Upper lobe of left lung (tissue), 6 donors: ENCODE data around the gene ZNF574. TPM values are rescaled to one million over a fixed set of nuclear protein-coding genes. Genes with fewer than 3 reads are reported as not detected.
A peak's percentile ranks its signal among the peaks of the same experiment; 100 is the strongest.

ENCODE experiments used
- ATAC-seq, 2 donors: fragments of 200-7000 bp; cut with Tn5 transposase; one replicate each; pipeline ENCODE4 v1.9.1; 2022; ENCODE audit warnings: mild to moderate bottlenecking in 2 of 2, moderate library complexity in 2 of 2; ENCODE audit not compliant: low FRiP score in 2 of 2
- DNase-seq, 2 donors: peaks; one replicate each; pipeline ENCODE4 v3.0.0-alpha.2; 2019 to 2020
- H3K27ac ChIP-seq, 4 donors: fragments of 200-600 bp; sonication (generic); one replicate each; pipeline ENCODE4 v1.5.1; 2016 to 2019
- H3K27me3 ChIP-seq, 4 donors: fragments of 200-600 bp; sonication (generic); one replicate each; pipeline ENCODE4 v1.5.1; 2017 to 2019
- H3K36me3 ChIP-seq, 4 donors: fragments of 200-600 bp; sonication (generic); one replicate each; pipeline ENCODE4 v1.5.1; 2016 to 2019
- H3K4me1 ChIP-seq, 4 donors: fragments of 200-600 bp; sonication (generic); one replicate each; pipeline ENCODE4 v1.5.1; 2018 to 2019
- H3K4me3 ChIP-seq, 4 donors: fragments of 200-600 bp; sonication (generic); one replicate each; pipeline ENCODE4 v1.5.1; 2017 to 2019; ENCODE audit warnings: mild to moderate bottlenecking in 2 of 4, moderate library complexity in 1 of 4
- H3K9me3 ChIP-seq, 4 donors: fragments of 200-600 bp; sonication (generic); one replicate each; pipeline ENCODE4 v1.5.1; 2018 to 2019
- EP300 ChIP-seq, 4 donors: sonication (generic); formaldehyde crosslinking; IDR thresholded peaks; one replicate each; pipeline ENCODE4 v1.5.1; 2017; ENCODE audit warnings: antibody characterized with exemption in 4 of 4, control low read depth in 2 of 4
- POLR2A ChIP-seq, 4 donors: fragments of 450-650 bp; IDR thresholded peaks; one replicate each; pipeline ENCODE4 v1.5.1; 2016 to 2017; ENCODE audit warnings: antibody characterized with exemption in 4 of 4, mild to moderate bottlenecking in 2 of 4
- POLR2AphosphoS5 ChIP-seq, 2 donors: sonication (generic); formaldehyde crosslinking; IDR thresholded peaks; one replicate each; pipeline ENCODE4 v1.5.1; 2017; ENCODE audit warnings: antibody characterized with exemption in 2 of 2
- WGBS, 2 donors: methylation state at CpG; one replicate each; pipeline ENCODE4 v1.1.5; 2017 to 2018; 5-methylcytosine and 5-hydroxymethylcytosine counted together
- total RNA-seq, 6 donors: library from RNA; depleted of rRNA in 4 of 6; stranded (reverse); fragments of >200 nt in 4 of 6; gene quantifications; one replicate each; pipeline versions ENCODE4 v1.1.0 to v1.2.1, GENCODE V29; 2016 to 2021
- TF ChIP-seq, protein P1 (sequence below), 6 experiments: fragments of 450-650 bp in 4 of 6; fragments of 200-600 bp in 2 of 6; sonication (generic) in 2 of 6; IDR thresholded peaks; one replicate each; pipeline ENCODE4 v1.5.1; 2016 to 2019; ENCODE audit warnings: antibody characterized with exemption in 6 of 6
- donor health status: DM: no; HTN: no; CAD: no; lungs with moderate emphysema.
- donor health status: DM: no; HTN: yes; CAD: no; lungs with severe emphysema.

Gene ZNF574
- total RNA-seq, 6 donors from 2014 or later: 9.2 to 26.4 (median 13.3) TPM

DNA sequence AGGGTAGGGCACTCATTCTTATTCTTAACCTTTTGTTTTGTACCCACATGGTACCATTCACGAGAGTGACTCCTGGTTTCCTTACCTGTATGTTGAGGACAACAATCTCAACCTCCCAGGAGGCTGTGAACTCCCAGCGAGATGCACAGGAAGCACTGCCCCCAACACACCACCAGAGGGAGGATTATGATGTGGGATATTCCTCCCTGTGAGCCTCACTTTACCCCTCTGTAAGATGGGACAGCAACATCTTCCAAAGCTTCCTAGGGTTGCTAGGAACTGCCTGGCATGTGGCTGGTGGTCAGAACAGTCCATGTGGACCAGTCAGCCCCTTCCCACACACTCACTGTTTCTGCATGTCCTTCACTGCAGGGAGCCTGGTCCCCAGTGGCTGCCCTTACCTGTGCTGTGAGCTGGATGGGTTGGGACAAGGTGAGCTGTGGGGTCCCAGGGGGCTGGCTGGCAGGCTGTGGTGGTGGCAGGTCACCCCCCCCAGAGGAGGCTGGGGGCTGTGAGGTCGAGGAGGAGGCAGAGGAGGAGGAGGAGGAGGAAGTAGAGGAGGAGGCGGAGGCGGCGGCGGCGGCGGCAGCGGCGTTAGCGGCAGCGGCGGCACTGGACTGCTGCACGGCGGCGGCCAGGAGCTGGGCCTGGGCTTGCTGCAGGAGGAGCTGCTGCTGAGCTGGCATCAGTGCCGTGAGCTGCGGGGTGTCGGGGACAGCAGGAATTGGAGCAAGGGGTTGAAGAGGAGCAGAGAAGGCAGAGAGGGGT is 40.5 kb downstream of the ZNF574 start:
- ATAC-seq (no peak), DNase-seq (peak in 1 of 2 donors; percentile 81)
- TF ChIP-seq, protein P1, sequence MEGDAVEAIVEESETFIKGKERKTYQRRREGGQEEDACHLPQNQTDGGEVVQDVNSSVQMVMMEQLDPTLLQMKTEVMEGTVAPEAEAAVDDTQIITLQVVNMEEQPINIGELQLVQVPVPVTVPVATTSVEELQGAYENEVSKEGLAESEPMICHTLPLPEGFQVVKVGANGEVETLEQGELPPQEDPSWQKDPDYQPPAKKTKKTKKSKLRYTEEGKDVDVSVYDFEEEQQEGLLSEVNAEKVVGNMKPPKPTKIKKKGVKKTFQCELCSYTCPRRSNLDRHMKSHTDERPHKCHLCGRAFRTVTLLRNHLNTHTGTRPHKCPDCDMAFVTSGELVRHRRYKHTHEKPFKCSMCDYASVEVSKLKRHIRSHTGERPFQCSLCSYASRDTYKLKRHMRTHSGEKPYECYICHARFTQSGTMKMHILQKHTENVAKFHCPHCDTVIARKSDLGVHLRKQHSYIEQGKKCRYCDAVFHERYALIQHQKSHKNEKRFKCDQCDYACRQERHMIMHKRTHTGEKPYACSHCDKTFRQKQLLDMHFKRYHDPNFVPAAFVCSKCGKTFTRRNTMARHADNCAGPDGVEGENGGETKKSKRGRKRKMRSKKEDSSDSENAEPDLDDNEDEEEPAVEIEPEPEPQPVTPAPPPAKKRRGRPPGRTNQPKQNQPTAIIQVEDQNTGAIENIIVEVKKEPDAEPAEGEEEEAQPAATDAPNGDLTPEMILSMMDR (IDR thresholded peaks at IDR 0.05): no peak
- TF ChIP-seq EP300 (IDR thresholded peaks at IDR 0.05) (no peak), POLR2A (IDR thresholded peaks at IDR 0.05) (no peak), POLR2AphosphoS5 (IDR thresholded peaks at IDR 0.05) (no peak)
- no peaks in the 10 kb centered on the region for H3K9me3 ChIP-seq
- H3K36me3 ChIP-seq: no peaks in the 10 kb centered on the region
- H3K27ac ChIP-seq: no peak overlapping the region
- H3K4me3 ChIP-seq: no peak overlapping the region
- no peaks in the 10 kb centered on the region for H3K27me3 ChIP-seq
- WGBS, 2 donors: 90 to 91% methylated on average over 17 to 20 of the region's 20 CpGs
- peaks cover 0 to 3% (median 3%) of the 10 kb centered on the region in 4 donors for H3K4me1 ChIP-seq

- H3K4me3 ChIP-seq: no peak overlapping the region
- DNase-seq (no peak), ATAC-seq (no peak)
- no peaks in the 10 kb centered on the region for H3K36me3 ChIP-seq
- H3K27me3 ChIP-seq: no peaks in the 10 kb centered on the region
- TF ChIP-seq, protein P1 (IDR thresholded peaks at IDR 0.05): no peak
- TF ChIP-seq EP300 (IDR thresholded peaks at IDR 0.05) (no peak), POLR2A (IDR thresholded peaks at IDR 0.05) (no peak), POLR2AphosphoS5 (IDR thresholded peaks at IDR 0.05) (no peak)
- H3K9me3 ChIP-seq: no peaks in the 10 kb centered on the region
- H3K4me1 ChIP-seq: peaks cover 0 to 9% (median 8%) of the 10 kb centered on the region in 4 donors
- no peak overlapping the region for H3K27ac ChIP-seq
- 83 to 88% methylated on average over 6 of the region's 6 CpGs for WGBS, 2 donors
These were observed 41.1 kb downstream of the ZNF574 start for GRCh38 chr19:42117076-42117475.

- H3K36me3 ChIP-seq: no peaks in the 10 kb centered on the region
- no peak overlapping the region for H3K27ac ChIP-seq
- no peak overlapping the region for H3K4me3 ChIP-seq
- ATAC-seq (no peak), DNase-seq (no peak)
- 88% methylated on average over 10 of the region's 10 CpGs for WGBS, 2 donors
- no peaks in the 10 kb centered on the region for H3K27me3 ChIP-seq
- no peak for TF ChIP-seq EP300 (IDR thresholded peaks at IDR 0.05)
- no peak for TF ChIP-seq POLR2A (IDR thresholded peaks at IDR 0.05)
- TF ChIP-seq POLR2AphosphoS5 (IDR thresholded peaks at IDR 0.05): no peak
- TF ChIP-seq, protein P1 (IDR thresholded peaks at IDR 0.05): no peak
- peaks cover 0 to 16% (median 12%) of the 10 kb centered on the region in 4 donors for H3K4me1 ChIP-seq
- no peaks in the 10 kb centered on the region for H3K9me3 ChIP-seq
These were observed 44.5 kb downstream of the ZNF574 start for GRCh38 chr19:42120276-42120980.

- no peak overlapping the region for H3K4me3 ChIP-seq
- no peaks in the 10 kb centered on the region for H3K27me3 ChIP-seq
- no peaks in the 10 kb centered on the region for H3K9me3 ChIP-seq
- peak overlapping the region in 2 of 4 donors; percentile 48 to 52 for H3K27ac ChIP-seq
- H3K4me1 ChIP-seq: peaks cover 0 to 16% (median 12%) of the 10 kb centered on the region in 4 donors
- peak in 1 of 2 donors; percentile 28 for ATAC-seq
- 27 to 46% methylated on average over 2 to 5 of the region's 5 CpGs for WGBS, 2 donors
- H3K36me3 ChIP-seq: no peaks in the 10 kb centered on the region
- TF ChIP-seq POLR2A (IDR thresholded peaks at IDR 0.05): no peak
- TF ChIP-seq POLR2AphosphoS5 (IDR thresholded peaks at IDR 0.05): no peak
- no peak for TF ChIP-seq EP300 (IDR thresholded peaks at IDR 0.05)
- TF ChIP-seq, protein P1 (IDR thresholded peaks at IDR 0.05): no peak
- no peak for DNase-seq
These were observed 45.2 kb downstream of the ZNF574 start for GRCh38 chr19:42121036-42121621.
